RWPE2 (cell line): ENCODE results near the gene SPATA31C1.
A peak's percentile ranks its signal among the peaks of the same experiment; 100 is the strongest.

Experiments
- ATAC-seq: fragments of 200-7000 bp; cut with Tn5 transposase; 3 replicates; pipeline ENCODE4 v1.9.1; 2021; ENCODE audit warnings: low read depth
- DNase-seq: peaks from one replicate; pipeline ENCODE4 v3.0.0-alpha.2; 2020; ENCODE audit warnings: low spot score
- H3K27ac ChIP-seq: fragments of 450-650 bp; 2 replicates; pipeline ENCODE4 v1.5.1; 2017; ENCODE audit warnings: mild to moderate bottlenecking; ENCODE audit not compliant: poor library complexity, severe bottlenecking
- H3K27me3 ChIP-seq: fragments of 250-450 bp; sonication (Bioruptor Pico); 2 replicates; pipeline ENCODE4 v1.5.1; 2021; ENCODE audit warnings: mild to moderate bottlenecking, moderate library complexity; ENCODE audit not compliant: insufficient read depth, poor library complexity, severe bottlenecking
- H3K36me3 ChIP-seq: fragments of 250-450 bp; sonication (Bioruptor Pico); 2 replicates; pipeline ENCODE4 v1.5.1; 2020; ENCODE audit warnings: low read depth, mild to moderate bottlenecking, moderate library complexity
- H3K4me1 ChIP-seq: fragments of 250-450 bp; sonication (Bioruptor Pico); 2 replicates; pipeline ENCODE4 v1.5.1; 2021; ENCODE audit warnings: mild to moderate bottlenecking, moderate library complexity; ENCODE audit not compliant: insufficient read depth, poor library complexity, severe bottlenecking
- H3K4me3 ChIP-seq: fragments of 250-450 bp; sonication (Bioruptor Pico); 2 replicates; pipeline ENCODE4 v1.5.1; 2021; ENCODE audit warnings: mild to moderate bottlenecking, moderate library complexity; ENCODE audit not compliant: severe bottlenecking
- H3K9me3 ChIP-seq: fragments of 250-450 bp; sonication (Bioruptor Pico); 2 replicates; pipeline ENCODE4 v1.5.1; 2021; ENCODE audit warnings: mild to moderate bottlenecking, moderate library complexity; ENCODE audit not compliant: severe bottlenecking
- CTCF ChIP-seq: fragments of 450-650 bp; IDR thresholded peaks from one replicate; pipeline ENCODE4 v1.5.1; 2017; ENCODE audit warnings: mild to moderate bottlenecking, moderate library complexity; ENCODE audit not compliant: poor library complexity, severe bottlenecking

Gene SPATA31C1

DNA sequence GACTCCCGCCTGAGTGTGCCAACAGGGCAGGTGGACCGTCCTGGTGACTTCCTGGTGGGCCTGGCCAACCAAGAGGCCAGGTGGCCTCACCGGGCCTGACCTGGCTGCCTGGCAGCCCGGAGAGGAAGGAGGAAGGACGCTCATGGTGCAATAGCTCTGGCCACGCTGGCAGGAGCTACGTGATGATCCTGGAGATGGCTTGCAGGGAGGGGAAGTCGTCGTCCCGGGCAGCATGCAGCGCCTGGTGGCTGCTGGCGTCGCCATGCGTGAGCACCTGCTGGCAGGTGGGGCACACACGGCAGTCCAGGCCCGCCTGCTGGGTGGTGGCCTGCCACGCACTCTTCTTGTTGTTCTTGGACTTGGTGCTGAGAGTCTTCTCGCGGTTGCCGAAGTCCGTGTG lies 26.3 kb downstream of the SPATA31C1 start:
- ATAC-seq: no peak
- no peak for DNase-seq
- Histone ChIP-seq H3K36me3 (no peaks in the 10 kb centered on the region), H3K27me3 (no peaks in the 10 kb centered on the region), H3K4me1 (no peaks in the 10 kb centered on the region), H3K27ac (no peak overlapping the region), H3K9me3 (no peaks in the 10 kb centered on the region), H3K4me3 (no peak overlapping the region)
- no peak for TF ChIP-seq CTCF

DNA sequence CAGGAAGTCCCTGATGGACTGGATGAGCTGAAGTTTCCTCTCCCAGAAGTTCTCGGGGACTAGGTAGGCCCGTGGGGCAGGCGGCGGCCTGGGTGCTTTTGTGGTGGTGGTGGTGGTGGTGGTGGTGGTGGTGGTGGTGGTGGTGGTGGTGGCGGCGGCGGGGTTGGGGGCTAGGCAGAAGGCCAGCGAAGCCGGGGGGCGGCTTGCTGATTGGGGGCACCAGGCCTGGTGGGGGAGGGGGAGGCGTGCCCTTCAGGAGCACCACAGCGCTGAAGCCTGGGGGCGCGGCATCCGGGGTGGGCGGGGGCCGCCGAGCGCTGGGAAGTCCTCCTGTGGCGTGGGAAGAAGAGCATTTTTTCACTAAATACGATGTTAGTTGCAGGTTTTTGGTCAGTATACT lies 26.9 kb downstream of the SPATA31C1 start:
- H3K27me3 ChIP-seq: no peaks in the 10 kb centered on the region
- H3K36me3 ChIP-seq: no peaks in the 10 kb centered on the region
- TF ChIP-seq CTCF: no peak
- H3K9me3 ChIP-seq: no peaks in the 10 kb centered on the region
- DNase-seq (no peak), ATAC-seq (no peak)
- no peak overlapping the region for H3K4me3 ChIP-seq
- H3K27ac ChIP-seq: no peak overlapping the region
- no peaks in the 10 kb centered on the region for H3K4me1 ChIP-seq

DNA sequence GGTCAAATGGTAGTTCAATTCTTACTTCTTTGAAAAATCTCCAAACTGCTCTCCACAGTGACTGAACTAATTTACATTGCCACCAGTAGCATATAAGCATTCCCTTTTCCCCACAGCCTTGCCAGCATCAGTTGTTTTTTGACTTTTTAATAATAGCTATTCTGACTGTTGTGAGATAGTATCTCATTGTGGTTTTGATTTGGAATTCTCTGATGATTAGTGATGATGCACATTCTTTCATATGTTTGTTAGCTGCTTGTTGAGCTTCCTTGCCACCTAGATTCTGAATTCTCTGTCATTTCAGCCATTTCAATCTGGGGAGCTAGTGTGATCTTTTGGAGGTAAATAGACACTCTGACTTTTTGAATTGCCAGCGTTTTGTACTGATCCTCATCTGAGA lies 32.5 kb downstream of the SPATA31C1 start:
- TF ChIP-seq CTCF: no peak
- ATAC-seq (no peak), DNase-seq (no peak)
- no peak overlapping the region for H3K27ac ChIP-seq
- no peak overlapping the region for H3K4me3 ChIP-seq
- H3K9me3 ChIP-seq: no peaks in the 10 kb centered on the region
- H3K4me1 ChIP-seq: no peaks in the 10 kb centered on the region
- no peaks in the 10 kb centered on the region for H3K27me3 ChIP-seq
- no peaks in the 10 kb centered on the region for H3K36me3 ChIP-seq

DNA sequence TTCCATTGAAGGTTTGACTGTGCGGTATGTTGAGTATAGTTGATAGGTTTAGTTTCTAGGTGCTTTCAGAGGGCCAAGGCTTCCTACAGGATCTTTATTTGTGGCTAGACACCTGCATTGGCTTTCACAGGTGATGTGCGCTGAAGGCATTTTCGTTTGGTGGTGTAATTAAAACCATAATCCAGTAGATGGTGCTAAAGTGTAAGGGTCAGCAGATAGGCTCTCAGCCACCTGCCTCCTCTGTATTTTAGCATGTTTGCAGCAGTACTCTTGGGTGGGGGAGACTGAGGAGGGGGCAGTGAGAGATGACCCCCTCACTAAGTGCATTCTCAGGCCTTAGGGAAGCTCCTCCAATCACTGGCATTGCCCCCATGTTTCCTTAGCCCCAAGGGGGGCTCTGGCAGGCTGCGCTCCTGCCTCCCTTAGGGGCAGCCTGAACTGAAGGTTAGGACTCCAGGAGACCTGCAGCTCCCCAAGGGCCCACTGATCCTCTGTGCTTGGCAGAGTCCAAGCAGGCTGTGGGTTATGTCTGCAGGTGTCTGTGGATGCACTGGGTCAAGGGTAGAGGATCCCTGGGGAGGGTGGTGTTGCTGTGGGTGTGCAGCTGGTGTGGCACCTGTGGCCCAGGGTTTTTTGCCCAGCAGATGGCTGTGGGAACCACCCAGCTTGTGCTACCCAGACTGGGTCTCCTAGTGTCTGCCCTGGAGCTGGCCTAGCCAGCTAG lies 33.2 kb downstream of the SPATA31C1 start:
- no peaks in the 10 kb centered on the region for H3K4me1 ChIP-seq
- ATAC-seq (0 out of 3 replicates have a peak, but pooled peaks have one; percentile 35), DNase-seq (no peak)
- no peaks in the 10 kb centered on the region for H3K36me3 ChIP-seq
- H3K27ac ChIP-seq: no peak overlapping the region
- no peaks in the 10 kb centered on the region for H3K9me3 ChIP-seq
- H3K27me3 ChIP-seq: no peaks in the 10 kb centered on the region
- TF ChIP-seq CTCF: peak; percentile 49
- no peak overlapping the region for H3K4me3 ChIP-seq

GRCh38 chr9:87954230-87954629 lies 36.5 kb downstream of the SPATA31C1 start:
- DNase-seq: no peak
- H3K36me3 ChIP-seq: no peaks in the 10 kb centered on the region
- no peak overlapping the region for H3K4me3 ChIP-seq
- H3K27me3 ChIP-seq: no peaks in the 10 kb centered on the region
- H3K27ac ChIP-seq: no peak overlapping the region
- TF ChIP-seq CTCF: no peak
- no peaks in the 10 kb centered on the region for H3K4me1 ChIP-seq
- no peaks in the 10 kb centered on the region for H3K9me3 ChIP-seq
- ATAC-seq: no peak
